ENCODE data around the gene STK35. TPM values are rescaled to one million over a fixed set of nuclear protein-coding genes. Genes with fewer than 3 reads are reported as not detected.

Gene STK35
- total and polyA plus RNA-seq, 2 donors (not counting 3 experiments of a cell fraction or from before 2014, with no cell fraction given), result 10.2 to 17.5 TPM

DNA sequence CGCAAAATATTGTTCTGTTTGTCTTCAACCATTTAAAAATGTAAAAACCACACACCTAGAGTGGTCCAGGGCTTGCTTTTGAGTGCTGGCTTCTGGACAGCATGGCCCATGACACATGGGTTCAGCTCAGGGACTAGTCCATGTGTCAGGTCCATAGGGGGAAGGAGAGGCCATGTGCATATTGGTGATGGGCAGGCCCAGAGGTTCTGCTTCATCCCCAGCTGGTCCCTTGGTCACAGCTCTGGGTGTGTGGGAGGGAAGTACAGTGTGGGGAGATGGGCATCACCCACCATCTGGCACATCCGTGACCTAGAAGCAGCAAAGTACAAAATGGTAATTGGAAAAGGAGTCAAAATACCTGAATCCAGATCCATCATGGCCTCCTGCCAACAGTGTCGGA lies 50.7 kb downstream of the STK35 start:
- no TSS peak for BruUV-seq (replicated peaks)
- Histone ChIP-seq H3K9me3 (replicated peaks; ENCODE audit: control insufficient read depth, insufficient read depth, low read length) (no peaks in the 10 kb centered on the region), H3K9me1 (replicated peaks; ENCODE audit: control insufficient read depth, extremely low read depth, insufficient read depth, low read length) (no peaks in the 10 kb centered on the region), H4K20me1 (replicated peaks; ENCODE audit: control insufficient read depth, extremely low read depth, insufficient read depth, low read length) (no peaks in the 10 kb centered on the region), H3K36me3 (ENCODE audit: control insufficient read depth in 2 of 2, extremely low read depth in 1 of 2, insufficient read depth in 2 of 2, low read length in 2 of 2) (no peaks in the 10 kb centered on the region), H3K9ac (replicated peaks; ENCODE audit: extremely low read depth, insufficient read depth, low read length) (no peak overlapping the region), H3K27me3 (ENCODE audit: control insufficient read depth in 2 of 2, insufficient read depth in 2 of 2, low read length in 2 of 2) (no peaks in the 10 kb centered on the region), H3K4me2 (ENCODE audit: insufficient read depth, low read length) (no peak overlapping the region), H3K4me1 (ENCODE audit: control insufficient read depth, extremely low read depth, insufficient read depth, low read length) (no peaks in the 10 kb centered on the region), H3K4me3 (replicated peaks in 1 of 3; ENCODE audit: insufficient read depth in 1 of 3, low read depth in 1 of 3, low read length in 3 of 3) (no peak overlapping the region), H2AFZ (ENCODE audit: low read depth, low read length) (no peak overlapping the region), H3K27ac (ENCODE audit: insufficient read depth, low read depth, low read length) (no peak overlapping the region), H3K79me2 (ENCODE audit: control insufficient read depth, insufficient read depth, low read length) (no peaks in the 10 kb centered on the region)
- POLR2A ChIA-PET, result no interaction called here
- dilution Hi-C loops (cut with MboI; ENCODE audit: extremely low pct_ligation_motif_present, low sequenced_read_pairs) (no loop called here), intact Hi-C loops (cut with micrococcal nuclease) (no loop called here)
- CTCF ChIA-PET, result interaction anchor here (0.6 to 1.3 kb wide), 4 partner anchors 14 to 55 kb away, joined by 3 to 4 read pairs (median 4); no protein-coding TSS in a partner anchor
- TF ChIP-seq EZH2 (IDR thresholded peaks at IDR 0.05; ENCODE audit: borderline replicate concordance, low read depth, low read length, severe bottlenecking), result no peak
- no peak for TF ChIP-seq MYC (IDR thresholded peaks at IDR 0.05; ENCODE audit: low read depth, low read length)
- no peak for TF ChIP-seq POLR2A (IDR thresholded peaks at IDR 0.05; ENCODE audit: low read depth, low read length)
- TF ChIP-seq, protein P1, sequence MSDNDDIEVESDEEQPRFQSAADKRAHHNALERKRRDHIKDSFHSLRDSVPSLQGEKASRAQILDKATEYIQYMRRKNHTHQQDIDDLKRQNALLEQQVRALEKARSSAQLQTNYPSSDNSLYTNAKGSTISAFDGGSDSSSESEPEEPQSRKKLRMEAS (IDR thresholded peaks at IDR 0.05; ENCODE audit: insufficient read depth, insufficient read length), result no peak
- no peak for TF ChIP-seq POLR2AphosphoS5 (IDR thresholded peaks at IDR 0.05; ENCODE audit: insufficient read depth, low read depth, low read length)
- TF ChIP-seq JUN (IDR thresholded peaks at IDR 0.05; ENCODE audit: borderline replicate concordance, insufficient read depth, insufficient read length, low read depth), result no peak
- TF ChIP-seq GATA2 (IDR thresholded peaks at IDR 0.05; ENCODE audit: insufficient read depth, insufficient read length, low read depth, low read length), result no peak
- no peak for TF ChIP-seq FOS (IDR thresholded peaks at IDR 0.05; ENCODE audit: borderline replicate concordance, insufficient read depth, low read length)
- TF ChIP-seq, protein P2, sequence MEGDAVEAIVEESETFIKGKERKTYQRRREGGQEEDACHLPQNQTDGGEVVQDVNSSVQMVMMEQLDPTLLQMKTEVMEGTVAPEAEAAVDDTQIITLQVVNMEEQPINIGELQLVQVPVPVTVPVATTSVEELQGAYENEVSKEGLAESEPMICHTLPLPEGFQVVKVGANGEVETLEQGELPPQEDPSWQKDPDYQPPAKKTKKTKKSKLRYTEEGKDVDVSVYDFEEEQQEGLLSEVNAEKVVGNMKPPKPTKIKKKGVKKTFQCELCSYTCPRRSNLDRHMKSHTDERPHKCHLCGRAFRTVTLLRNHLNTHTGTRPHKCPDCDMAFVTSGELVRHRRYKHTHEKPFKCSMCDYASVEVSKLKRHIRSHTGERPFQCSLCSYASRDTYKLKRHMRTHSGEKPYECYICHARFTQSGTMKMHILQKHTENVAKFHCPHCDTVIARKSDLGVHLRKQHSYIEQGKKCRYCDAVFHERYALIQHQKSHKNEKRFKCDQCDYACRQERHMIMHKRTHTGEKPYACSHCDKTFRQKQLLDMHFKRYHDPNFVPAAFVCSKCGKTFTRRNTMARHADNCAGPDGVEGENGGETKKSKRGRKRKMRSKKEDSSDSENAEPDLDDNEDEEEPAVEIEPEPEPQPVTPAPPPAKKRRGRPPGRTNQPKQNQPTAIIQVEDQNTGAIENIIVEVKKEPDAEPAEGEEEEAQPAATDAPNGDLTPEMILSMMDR (IDR thresholded peaks at IDR 0.05; ENCODE audit: extremely low read depth in 1 of 2, insufficient read depth in 1 of 2, low read depth in 1 of 2, low read length in 2 of 2), result no peak
- FAIRE-seq (no peak), DNase-seq (ENCODE audit: low read depth, low spot score) (no peak)

All from endothelial cell of umbilical vein (primary cell).